ENCODE results near the gene BFAR.
"Not testable (repeated sequence)": the region's sequence is repeated elsewhere in the genome, so short reads cannot be mapped to it uniquely, and the experiment has no call there.

The BFAR gene

DNA sequence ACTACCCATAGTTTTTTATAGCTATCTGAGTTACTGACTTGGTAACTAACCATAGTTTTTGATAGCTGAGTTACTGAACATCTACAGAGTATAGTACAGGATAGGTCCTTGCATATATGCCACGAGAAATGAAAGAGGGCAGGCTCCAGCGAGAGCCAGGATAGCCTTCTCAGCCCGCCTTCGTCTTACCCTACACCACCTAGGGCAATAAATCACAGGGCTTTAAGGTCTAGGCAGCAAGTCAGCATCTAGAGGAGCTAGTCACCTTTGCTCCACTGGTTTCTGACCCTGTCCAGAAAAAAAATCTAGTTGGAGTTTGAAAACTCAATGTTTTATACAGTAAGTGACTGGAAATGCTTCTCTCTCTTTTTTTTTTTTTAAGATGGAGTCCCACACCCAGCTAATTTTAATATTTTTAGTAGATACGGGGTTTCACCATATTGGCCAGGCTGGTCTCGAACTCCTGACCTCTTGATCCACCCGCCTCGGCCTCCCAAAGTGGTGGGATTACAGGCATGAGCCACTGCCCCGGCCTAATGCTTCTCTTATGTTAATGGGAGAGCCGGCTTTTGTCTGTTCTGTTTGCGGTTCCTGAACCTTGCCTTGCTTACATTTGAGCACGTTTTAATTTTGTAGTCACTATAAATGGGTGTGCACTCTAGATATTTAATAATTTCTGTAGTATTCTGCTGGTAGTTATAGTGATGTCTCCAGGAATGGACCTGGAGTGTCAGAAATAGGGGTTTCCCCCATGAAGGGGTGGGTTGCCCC lies 2.8 kb downstream of the BFAR start:
- H3K4me3 ChIP-seq (replicated peaks; ENCODE audit: low read depth, low read length) = peak overlapping the region; percentile 19; the same call in 1 of the 2 replicates
- TF ChIP-seq, protein P1, sequence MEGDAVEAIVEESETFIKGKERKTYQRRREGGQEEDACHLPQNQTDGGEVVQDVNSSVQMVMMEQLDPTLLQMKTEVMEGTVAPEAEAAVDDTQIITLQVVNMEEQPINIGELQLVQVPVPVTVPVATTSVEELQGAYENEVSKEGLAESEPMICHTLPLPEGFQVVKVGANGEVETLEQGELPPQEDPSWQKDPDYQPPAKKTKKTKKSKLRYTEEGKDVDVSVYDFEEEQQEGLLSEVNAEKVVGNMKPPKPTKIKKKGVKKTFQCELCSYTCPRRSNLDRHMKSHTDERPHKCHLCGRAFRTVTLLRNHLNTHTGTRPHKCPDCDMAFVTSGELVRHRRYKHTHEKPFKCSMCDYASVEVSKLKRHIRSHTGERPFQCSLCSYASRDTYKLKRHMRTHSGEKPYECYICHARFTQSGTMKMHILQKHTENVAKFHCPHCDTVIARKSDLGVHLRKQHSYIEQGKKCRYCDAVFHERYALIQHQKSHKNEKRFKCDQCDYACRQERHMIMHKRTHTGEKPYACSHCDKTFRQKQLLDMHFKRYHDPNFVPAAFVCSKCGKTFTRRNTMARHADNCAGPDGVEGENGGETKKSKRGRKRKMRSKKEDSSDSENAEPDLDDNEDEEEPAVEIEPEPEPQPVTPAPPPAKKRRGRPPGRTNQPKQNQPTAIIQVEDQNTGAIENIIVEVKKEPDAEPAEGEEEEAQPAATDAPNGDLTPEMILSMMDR (IDR thresholded peaks at IDR 0.05; ENCODE audit: low read depth, low read length, missing control alignments) = no peak
- no peak for DNase-seq (ENCODE audit: extremely low read depth, low read depth)

DNA sequence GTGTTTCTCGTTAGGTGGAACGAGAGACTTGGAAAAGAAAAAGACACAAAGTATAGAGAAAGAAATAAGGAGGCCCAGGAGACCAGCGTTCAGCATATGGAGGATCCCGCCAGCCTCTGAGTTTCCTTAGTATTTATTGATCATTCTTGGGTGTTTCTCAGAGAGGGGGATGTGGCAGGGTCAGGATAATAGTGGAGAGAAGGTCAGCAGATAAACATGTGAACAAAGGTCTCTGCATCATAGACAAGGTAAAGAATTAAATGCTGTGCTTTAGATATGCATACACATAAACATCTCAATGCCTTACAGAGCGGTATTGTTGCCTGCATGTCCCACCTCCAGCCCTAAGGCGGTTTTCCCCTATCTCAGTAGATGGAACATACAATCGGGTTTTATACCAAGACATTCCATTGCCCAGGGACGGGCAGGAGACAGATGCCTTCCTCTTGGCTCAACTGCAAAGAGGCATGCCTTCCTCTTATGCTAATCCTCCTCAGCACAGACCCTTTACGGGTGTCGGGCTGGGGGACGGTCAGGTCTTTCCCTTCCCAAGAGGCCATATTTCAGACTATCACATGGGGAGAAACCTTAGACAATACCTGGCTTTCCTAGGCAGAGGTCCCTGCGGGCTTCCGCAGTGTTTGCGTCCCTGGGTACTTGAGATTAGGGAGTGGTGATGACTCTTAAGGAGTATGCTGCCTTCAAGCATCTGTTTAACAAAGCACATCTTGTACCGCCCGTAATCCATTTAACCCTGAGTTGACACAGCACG lies 3.6 kb downstream of the BFAR start:
- DNase-seq (ENCODE audit: extremely low read depth, low read depth); H3K4me3 ChIP-seq (replicated peaks; ENCODE audit: low read depth, low read length): not testable (repeated sequence)

DNA sequence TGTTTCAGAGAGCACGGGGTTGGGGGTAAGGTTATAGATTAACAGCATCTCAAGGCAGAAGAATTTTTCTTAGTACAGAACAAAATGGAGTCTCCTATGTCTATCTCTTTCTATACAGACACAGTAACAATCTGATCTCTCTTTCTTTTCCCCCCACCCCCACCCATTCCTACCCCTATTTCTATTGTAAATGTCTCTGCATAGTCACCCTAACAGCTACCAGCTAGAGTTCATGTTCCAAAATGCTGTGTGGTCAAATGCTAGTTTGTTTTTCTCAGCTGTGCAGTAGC lies 4.1 kb downstream of the BFAR start:
- not testable (repeated sequence) for DNase-seq (ENCODE audit: extremely low read depth, low read depth); H3K4me3 ChIP-seq (replicated peaks; ENCODE audit: low read depth, low read length)

DNA sequence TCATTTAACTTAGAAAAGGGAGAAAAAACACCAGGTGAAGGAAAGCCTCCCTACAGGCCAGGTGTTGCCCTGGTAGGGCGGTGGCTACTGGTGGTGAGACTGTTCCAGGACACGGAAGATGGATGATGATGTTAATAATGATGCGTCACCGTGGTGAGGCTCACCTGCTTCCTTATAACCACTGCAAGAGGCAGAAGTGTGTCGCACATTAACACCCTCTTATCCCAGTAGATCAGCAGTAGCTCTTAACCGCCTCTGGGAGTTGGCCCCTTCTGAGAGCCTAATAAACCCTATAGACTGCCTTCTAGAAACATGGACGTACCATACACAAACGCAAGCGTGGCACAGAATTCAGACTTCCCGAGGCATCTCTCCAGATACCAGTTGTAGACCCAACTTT lies 7.8 kb downstream of the BFAR start:
- H3K4me3 ChIP-seq (replicated peaks; ENCODE audit: low read depth, low read length) = no peak overlapping the region
- DNase-seq (ENCODE audit: extremely low read depth, low read depth) = no peak
- TF ChIP-seq, protein P1 (IDR thresholded peaks at IDR 0.05; ENCODE audit: low read depth, low read length, missing control alignments) = no peak

DNA sequence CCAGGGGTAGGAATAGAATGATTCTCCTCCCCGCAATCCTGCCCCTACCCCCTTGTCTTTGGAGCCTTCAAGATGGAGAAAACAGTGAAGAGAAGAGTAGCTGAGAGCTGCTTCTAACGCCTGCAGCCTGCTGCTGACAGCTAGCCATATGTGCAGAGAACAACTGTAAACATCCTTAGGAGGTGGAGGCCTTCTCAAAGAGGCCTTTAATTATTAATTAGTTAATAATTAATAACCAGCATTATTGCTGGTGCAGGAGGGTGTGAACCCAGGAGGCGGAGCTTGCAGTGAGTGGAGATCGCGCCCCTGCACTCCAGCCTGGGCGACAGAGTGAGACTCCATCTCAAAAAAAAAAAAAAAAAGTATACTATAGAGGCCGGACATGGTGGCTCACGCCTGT lies 8.5 kb downstream of the BFAR start:
- H3K4me3 ChIP-seq (replicated peaks; ENCODE audit: low read depth, low read length) = no peak overlapping the region
- DNase-seq (ENCODE audit: extremely low read depth, low read depth) = no peak
- TF ChIP-seq, protein P1 (IDR thresholded peaks at IDR 0.05; ENCODE audit: low read depth, low read length, missing control alignments) = no peak

DNA sequence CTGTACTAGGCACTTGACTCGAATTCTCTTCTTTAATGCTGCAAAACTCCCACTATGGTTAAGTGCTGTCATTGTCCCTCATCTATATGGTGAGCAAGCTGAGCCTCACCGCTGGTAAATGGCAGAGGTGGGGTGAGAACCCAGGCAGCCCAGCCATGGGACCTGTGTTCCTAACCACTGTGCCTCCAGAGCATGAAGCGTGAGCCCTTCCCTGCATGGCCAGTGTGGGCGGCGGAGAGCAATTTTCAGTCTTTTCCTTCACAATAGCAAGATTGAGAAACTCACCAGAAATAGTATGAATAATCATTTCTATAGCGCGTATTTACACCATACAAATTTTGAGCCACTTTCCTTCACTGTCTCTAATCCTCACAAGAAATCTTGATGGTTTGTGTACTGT lies 9.2 kb downstream of the BFAR start:
- TF ChIP-seq, protein P1 (IDR thresholded peaks at IDR 0.05; ENCODE audit: low read depth, low read length, missing control alignments) = no peak
- no peak for DNase-seq (ENCODE audit: extremely low read depth, low read depth)
- no peak overlapping the region for H3K4me3 ChIP-seq (replicated peaks; ENCODE audit: low read depth, low read length)

DNA sequence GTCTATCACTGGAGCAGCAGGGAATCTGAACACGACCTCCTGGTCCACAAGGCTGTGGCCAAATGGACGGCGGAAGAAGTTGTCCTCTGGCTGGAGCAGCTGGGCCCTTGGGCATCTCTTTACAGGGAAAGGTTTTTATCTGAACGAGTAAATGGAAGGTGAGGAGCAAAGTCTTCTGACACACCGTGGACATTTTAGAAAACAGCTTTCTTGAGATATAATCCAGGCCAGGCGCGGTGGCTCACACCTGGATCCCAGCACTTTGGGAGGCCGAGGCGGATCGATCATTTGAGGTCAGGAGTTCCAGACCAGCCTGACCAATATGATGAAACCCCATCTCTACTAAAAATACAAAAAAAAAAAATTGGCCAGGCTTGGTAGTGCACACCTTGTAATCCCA lies 17.1 kb downstream of the BFAR start:
- no peak for DNase-seq (ENCODE audit: extremely low read depth, low read depth)
- TF ChIP-seq, protein P1 (IDR thresholded peaks at IDR 0.05; ENCODE audit: low read depth, low read length, missing control alignments) = no peak

DNA sequence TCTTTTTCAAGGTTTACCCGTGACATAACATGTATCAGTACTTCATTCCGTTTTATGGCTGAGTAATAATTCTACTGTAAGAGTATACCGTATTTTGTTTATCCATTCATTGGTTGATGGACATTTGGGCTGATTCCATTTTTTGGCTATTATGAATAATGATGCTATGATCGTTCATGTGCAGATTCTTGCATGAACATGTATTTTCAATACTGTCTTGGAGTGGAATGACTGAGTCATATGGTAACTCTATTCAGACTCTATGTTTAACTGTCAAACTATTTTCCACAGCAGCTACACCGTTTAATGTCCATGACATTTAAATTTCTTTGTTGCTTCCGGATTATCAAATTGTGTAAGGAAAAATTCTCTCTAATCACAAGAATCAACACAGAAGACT lies 17.9 kb downstream of the BFAR start:
- no peak overlapping the region for H3K4me3 ChIP-seq (replicated peaks; ENCODE audit: low read depth, low read length)
- DNase-seq (ENCODE audit: extremely low read depth, low read depth) = no peak
- TF ChIP-seq, protein P1 (IDR thresholded peaks at IDR 0.05; ENCODE audit: low read depth, low read length, missing control alignments) = no peak

More for the DNA sequence above, 17.1 kb downstream of the BFAR start:
- H3K4me3 ChIP-seq (replicated peaks; ENCODE audit: low read depth, low read length) = no peak overlapping the region
